CD8-positive, alpha-beta memory T cell (primary cell): ENCODE measurements around the gene HMCES. TPM values are rescaled to one million over a fixed set of nuclear protein-coding genes. Genes with fewer than 3 reads are reported as not detected.
"Not testable (repeated sequence)": the region's sequence is repeated elsewhere in the genome, so short reads cannot be mapped to it uniquely, and the experiment has no call there.

ENCODE experiments used
- CTCF ChIA-PET: fragments of 350-600 bp; sonication (Branson Sonifier 250); formaldehyde crosslinking; loops from one replicate; lab custom pipeline; 2021; ENCODE audit warnings: antibody characterized with exemption; lab: Charles Lee
- POLR2A ChIA-PET: fragments of 350-600 bp; sonication (Branson Sonifier 250); formaldehyde crosslinking; loops from one replicate; lab custom pipeline; 2021; ENCODE audit warnings: antibody characterized with exemption; lab: Charles Lee
- DNase-seq, 5 donors: peaks; one replicate each; pipeline versions ENCODE4 v3.0.0 to v3.0.0-alpha.2; 2020 to 2022; ENCODE audit warnings: mixed read lengths in 1 of 5
- H3K27ac ChIP-seq: one replicate; pipeline ENCODE4 v1.7.0; 2013; ENCODE audit warnings: low read depth, mild to moderate bottlenecking, low read length, moderate library complexity
- H3K27me3 ChIP-seq: 2 replicates; pipeline ENCODE4 v1.7.0; 2013; ENCODE audit warnings: low read length, mild to moderate bottlenecking; ENCODE audit not compliant: insufficient read depth, poor library complexity, severe bottlenecking
- H3K36me3 ChIP-seq: 2 replicates; pipeline ENCODE4 v1.7.0; 2013; ENCODE audit warnings: mild to moderate bottlenecking, low read length, moderate library complexity; ENCODE audit not compliant: insufficient read depth
- H3K4me1 ChIP-seq: 2 replicates; pipeline ENCODE4 v1.7.0; 2013; ENCODE audit warnings: mild to moderate bottlenecking, low read length, moderate library complexity; ENCODE audit not compliant: insufficient read depth
- H3K4me3 ChIP-seq: 2 replicates; pipeline ENCODE4 v1.7.0; 2013; ENCODE audit warnings: mild to moderate bottlenecking, low read length
- H3K9me3 ChIP-seq: 2 replicates; pipeline ENCODE4 v1.7.0; 2013; ENCODE audit warnings: mild to moderate bottlenecking, low read length
- H3K27ac Mint-ChIP-seq, 8 donors: one replicate each; pipeline ENCODE4 v1.8.0; 2020 to 2021; ENCODE audit warnings: mixed read lengths in 8 of 8, mild to moderate bottlenecking in 6 of 8, inconsistent platforms in 3 of 8, moderate library complexity in 3 of 8
- H3K27me3 Mint-ChIP-seq, 2 donors: one replicate each; pipeline ENCODE4 v1.8.0; 2020 to 2021; ENCODE audit warnings: mixed read lengths in 2 of 2, mild to moderate bottlenecking in 1 of 2, moderate library complexity in 1 of 2
- H3K36me3 Mint-ChIP-seq, 3 donors: one replicate each; pipeline ENCODE4 v1.8.0; 2020 to 2021; ENCODE audit warnings: mixed read lengths in 3 of 3, inconsistent platforms in 1 of 3, mild to moderate bottlenecking in 1 of 3
- H3K4me1 Mint-ChIP-seq, 3 donors: one replicate each; pipeline ENCODE4 v1.8.0; 2020 to 2021; ENCODE audit warnings: mixed read lengths in 3 of 3, inconsistent platforms in 1 of 3, mild to moderate bottlenecking in 1 of 3
- H3K4me3 Mint-ChIP-seq, 7 donors: one replicate each; pipeline ENCODE4 v1.8.0; 2020 to 2021; ENCODE audit warnings: mixed read lengths in 7 of 7, mild to moderate bottlenecking in 6 of 7, moderate library complexity in 4 of 7, inconsistent platforms in 2 of 7
- H3K9me3 Mint-ChIP-seq, 5 donors: one replicate each; pipeline ENCODE4 v1.8.0; 2020 to 2022; ENCODE audit warnings: mixed read lengths in 5 of 5, mild to moderate bottlenecking in 3 of 5, moderate library complexity in 2 of 5, inconsistent platforms in 1 of 5
- polyA plus RNA-seq: library from polyadenylated mRNA; unstranded; fragments of 300-500 nt; fragmentation: Illumina TruSeq; gene quantifications from one replicate; pipeline ENCODE4 v1.2.3, GENCODE V29; 2021
- total RNA-seq, 2 experiments: library from RNA; stranded (reverse); gene quantifications; one replicate each; pipeline ENCODE4 v1.2.3, GENCODE V29; 2021

Gene HMCES
- total and polyA plus RNA-seq, 3 experiments from 2014 or later, result 64.3 to 97.9 (median 64.6) TPM

- no peak overlapping the region for H3K4me3 ChIP-seq
- H3K27ac Mint-ChIP-seq, result peak overlapping the region in 1 of 8 donors; percentile 37
- no peaks in the 10 kb centered on the region for H3K36me3 ChIP-seq
- H3K36me3 Mint-ChIP-seq, result no peaks in the 10 kb centered on the region
- no peak overlapping the region for H3K4me3 Mint-ChIP-seq
- ChIA-PET CTCF (interaction anchor here (0.7 to 1.4 kb wide), 3 partner anchors 10 to 481 kb away, joined by 3 to 7 read pairs (median 3); a partner anchor contains a TSS), POLR2A (interaction anchor here (2.1 kb wide), 1 partner anchor 10 kb away, joined by 5 read pairs; a partner anchor contains a TSS)
- H3K27me3 Mint-ChIP-seq, result peaks cover 0 to 1% of the 10 kb centered on the region in 2 donors
- no peaks in the 10 kb centered on the region for H3K4me1 Mint-ChIP-seq
- no peak overlapping the region for H3K27ac ChIP-seq
- no peaks in the 10 kb centered on the region for H3K9me3 ChIP-seq
- no peaks in the 10 kb centered on the region for H3K27me3 ChIP-seq
- no peaks in the 10 kb centered on the region for H3K4me1 ChIP-seq
- no peak for DNase-seq
- H3K9me3 Mint-ChIP-seq, result no peaks in the 10 kb centered on the region
Observed at GRCh38 chr3:129326595-129326994, 47.9 kb downstream of the HMCES start.

GRCh38 chr3:129327510-129327909 lies 48.8 kb downstream of the HMCES start:
- Histone ChIP-seq H3K9me3 (no peaks in the 10 kb centered on the region), H3K27ac (no peak overlapping the region), H3K4me1 (no peaks in the 10 kb centered on the region), H3K4me3 (no peak overlapping the region), H3K36me3 (no peaks in the 10 kb centered on the region), H3K27me3 (no peaks in the 10 kb centered on the region)
- CTCF ChIA-PET, result interaction anchor here (0.7 to 1.4 kb wide), 3 partner anchors 11 to 482 kb away, joined by 3 to 7 read pairs (median 3); a partner anchor contains a TSS
- DNase-seq, result no peak
- no peak overlapping the region for H3K27ac Mint-ChIP-seq
- H3K4me1 Mint-ChIP-seq, result no peaks in the 10 kb centered on the region
- H3K27me3 Mint-ChIP-seq, result peaks cover 0 to 2% of the 10 kb centered on the region in 2 donors
- no peak overlapping the region for H3K4me3 Mint-ChIP-seq
- H3K9me3 Mint-ChIP-seq, result no peaks in the 10 kb centered on the region
- no peaks in the 10 kb centered on the region for H3K36me3 Mint-ChIP-seq
- POLR2A ChIA-PET, result interaction anchor here (2.1 kb wide), 1 partner anchor 11 kb away, joined by 5 read pairs; a partner anchor contains a TSS

- Mint-ChIP-seq H3K27ac (no peak overlapping the region), H3K27me3 (peaks cover 0 to 2% of the 10 kb centered on the region in 2 donors), H3K36me3 (no peaks in the 10 kb centered on the region), H3K4me1 (no peaks in the 10 kb centered on the region), H3K4me3 (no peak overlapping the region), H3K9me3 (no peaks in the 10 kb centered on the region)
- ChIA-PET POLR2A (no interaction called here), CTCF (no interaction called here)
- H3K4me1 ChIP-seq, result no peaks in the 10 kb centered on the region
- DNase-seq, result no peak
- no peak overlapping the region for H3K27ac ChIP-seq
- no peaks in the 10 kb centered on the region for H3K36me3 ChIP-seq
- no peaks in the 10 kb centered on the region for H3K9me3 ChIP-seq
- no peak overlapping the region for H3K4me3 ChIP-seq
- H3K27me3 ChIP-seq, result no peaks in the 10 kb centered on the region
Observed at GRCh38 chr3:129329858-129330257, 51.2 kb downstream of the HMCES start.

- Histone ChIP-seq H3K9me3 (no peaks in the 10 kb centered on the region), H3K27me3 (no peaks in the 10 kb centered on the region), H3K4me1 (no peaks in the 10 kb centered on the region), H3K4me3 (no peak overlapping the region), H3K36me3 (no peaks in the 10 kb centered on the region), H3K27ac (no peak overlapping the region)
- H3K4me3 Mint-ChIP-seq, result no peak overlapping the region
- no peaks in the 10 kb centered on the region for H3K9me3 Mint-ChIP-seq
- DNase-seq, result no peak
- H3K4me1 Mint-ChIP-seq, result no peaks in the 10 kb centered on the region
- peaks cover 0 to 2% of the 10 kb centered on the region in 2 donors for H3K27me3 Mint-ChIP-seq
- POLR2A ChIA-PET, result no interaction called here
- no peak overlapping the region for H3K27ac Mint-ChIP-seq
- CTCF ChIA-PET, result no interaction called here
- no peaks in the 10 kb centered on the region for H3K36me3 Mint-ChIP-seq
Observed at GRCh38 chr3:129330409-129330808, 51.7 kb downstream of the HMCES start.

- CTCF ChIA-PET, result interaction anchor here (1.5 kb wide), 1 partner anchor 18 kb away, joined by 5 read pairs; a partner anchor contains a TSS
- no peak overlapping the region for H3K4me3 ChIP-seq
- H3K27me3 ChIP-seq, result no peaks in the 10 kb centered on the region
- no peaks in the 10 kb centered on the region for H3K36me3 ChIP-seq
- Mint-ChIP-seq H3K9me3 (no peaks in the 10 kb centered on the region), H3K4me3 (no peak overlapping the region), H3K27me3 (peaks cover 0 to 2% of the 10 kb centered on the region in 2 donors), H3K4me1 (no peaks in the 10 kb centered on the region), H3K27ac (no peak overlapping the region), H3K36me3 (no peaks in the 10 kb centered on the region)
- H3K4me1 ChIP-seq, result no peaks in the 10 kb centered on the region
- no peaks in the 10 kb centered on the region for H3K9me3 ChIP-seq
- H3K27ac ChIP-seq, result no peak overlapping the region
- no peak for DNase-seq
- POLR2A ChIA-PET, result no interaction called here
Observed at GRCh38 chr3:129333891-129334290, 55.2 kb downstream of the HMCES start.

GRCh38 chr3:129336093-129336706 lies 57.5 kb downstream of the HMCES start:
- no peaks in the 10 kb centered on the region for H3K4me1 ChIP-seq
- H3K27ac Mint-ChIP-seq, result no peak overlapping the region
- no peaks in the 10 kb centered on the region for H3K9me3 Mint-ChIP-seq
- H3K36me3 Mint-ChIP-seq, result no peaks in the 10 kb centered on the region
- H3K4me1 Mint-ChIP-seq, result no peaks in the 10 kb centered on the region
- H3K27me3 Mint-ChIP-seq, result peaks cover 0 to 2% of the 10 kb centered on the region in 2 donors
- no peaks in the 10 kb centered on the region for H3K36me3 ChIP-seq
- no peaks in the 10 kb centered on the region for H3K9me3 ChIP-seq
- H3K4me3 Mint-ChIP-seq, result no peak overlapping the region
- no peak for DNase-seq
- H3K4me3 ChIP-seq, result no peak overlapping the region
- POLR2A ChIA-PET, result no interaction called here
- H3K27me3 ChIP-seq, result no peaks in the 10 kb centered on the region
- H3K27ac ChIP-seq, result no peak overlapping the region
- CTCF ChIA-PET, result no interaction called here

GRCh38 chr3:129337719-129338118 lies 59.0 kb downstream of the HMCES start:
- H3K9me3 ChIP-seq, H3K27ac Mint-ChIP-seq, H3K4me1 ChIP-seq, H3K27me3 Mint-ChIP-seq, H3K4me1 Mint-ChIP-seq, H3K4me3 Mint-ChIP-seq, H3K9me3 Mint-ChIP-seq, H3K4me3 ChIP-seq, H3K27me3 ChIP-seq, CTCF ChIA-PET, H3K27ac ChIP-seq, H3K36me3 ChIP-seq, DNase-seq, POLR2A ChIA-PET, H3K36me3 Mint-ChIP-seq: not testable (repeated sequence)

- H3K4me1 ChIP-seq, H3K27me3 ChIP-seq, H3K27ac Mint-ChIP-seq, CTCF ChIA-PET, H3K4me1 Mint-ChIP-seq, H3K36me3 Mint-ChIP-seq, POLR2A ChIA-PET, H3K4me3 ChIP-seq, H3K36me3 ChIP-seq, DNase-seq, H3K9me3 Mint-ChIP-seq, H3K27ac ChIP-seq, H3K4me3 Mint-ChIP-seq, H3K9me3 ChIP-seq: not testable (repeated sequence)
- peaks cover 8 to 15% of the 10 kb centered on the region in 2 donors for H3K27me3 Mint-ChIP-seq
Observed at GRCh38 chr3:129339186-129339585, 60.5 kb downstream of the HMCES start.
